PFSK-1 (cell line): ENCODE results near the gene MARCHF2.

ENCODE experiments used
- FOXP2 ChIP-seq: optimal IDR thresholded peaks from 2 replicates; pipeline ENCODE3; 2011; ENCODE audit warnings: borderline replicate concordance, control low read depth, inconsistent platforms; ENCODE audit not compliant: insufficient read depth; ENCODE audit errors: extremely low read length, extremely low read depth
- POLR2AphosphoS5 ChIP-seq: IDR thresholded peaks from 2 replicates; pipeline ENCODE4 v1.6.1; 2012; ENCODE audit warnings: low read depth, mild to moderate bottlenecking, control low read depth, low read length, moderate library complexity
- REST ChIP-seq, 2 experiments: IDR thresholded peaks; 2 replicates each; pipeline versions ENCODE4 v1.6.1 to v1.8.0; 2011 to 2012; ENCODE audit warnings: low read depth in 2 of 2, low read length in 2 of 2, control low read depth in 1 of 2, inconsistent platforms in 1 of 2, mild to moderate bottlenecking in 1 of 2, moderate library complexity in 1 of 2; ENCODE audit not compliant: insufficient read depth in 1 of 2
- SIN3A ChIP-seq: IDR thresholded peaks from 2 replicates; pipeline ENCODE4 v1.6.1; 2012; ENCODE audit warnings: mild to moderate bottlenecking, low read length, moderate library complexity, borderline replicate concordance; ENCODE audit not compliant: insufficient read depth
- TAF1 ChIP-seq: IDR thresholded peaks from 2 replicates; pipeline ENCODE4 v1.6.1; 2012; ENCODE audit warnings: low read length, control low read depth, borderline replicate concordance; ENCODE audit not compliant: insufficient read depth

MARCHF2 gene

GRCh38 chr19:8454218-8454617, 41.1 kb downstream of the MARCHF2 start:
- TF ChIP-seq SIN3A, result no peak
- no peak for TF ChIP-seq POLR2AphosphoS5
- TF ChIP-seq FOXP2, result no peak
- no peak for TF ChIP-seq TAF1
- TF ChIP-seq REST (IDR thresholded peaks at IDR 0.05; ENCODE audit: insufficient read depth in 1 of 2, low read depth in 2 of 2, low read length in 2 of 2), result no peak

DNA sequence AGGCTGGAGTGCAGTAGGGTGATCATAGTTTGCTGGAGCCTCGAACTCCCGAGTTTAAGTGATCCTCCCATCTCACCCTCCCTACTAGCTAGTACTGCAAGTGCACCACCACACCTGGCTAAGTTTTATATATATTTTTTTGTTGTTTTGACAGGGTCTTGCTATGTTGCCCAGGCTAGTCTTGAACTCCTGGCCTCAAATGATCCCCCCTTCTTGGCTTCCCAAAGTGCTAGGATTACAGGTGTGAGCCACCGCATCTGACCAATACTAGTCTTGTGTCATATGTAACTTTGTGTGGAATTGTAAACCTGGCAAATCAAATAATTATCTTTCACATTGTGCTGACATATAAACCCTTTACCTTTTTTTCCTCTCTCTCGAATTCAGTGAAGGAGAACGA, 41.9 kb downstream of the MARCHF2 start:
- TF ChIP-seq POLR2AphosphoS5, result no peak
- TF ChIP-seq FOXP2, result no peak
- no peak for TF ChIP-seq TAF1
- TF ChIP-seq SIN3A, result no peak
- TF ChIP-seq REST (IDR thresholded peaks at IDR 0.05; ENCODE audit: insufficient read depth in 1 of 2, low read depth in 2 of 2, low read length in 2 of 2), result no peak

DNA sequence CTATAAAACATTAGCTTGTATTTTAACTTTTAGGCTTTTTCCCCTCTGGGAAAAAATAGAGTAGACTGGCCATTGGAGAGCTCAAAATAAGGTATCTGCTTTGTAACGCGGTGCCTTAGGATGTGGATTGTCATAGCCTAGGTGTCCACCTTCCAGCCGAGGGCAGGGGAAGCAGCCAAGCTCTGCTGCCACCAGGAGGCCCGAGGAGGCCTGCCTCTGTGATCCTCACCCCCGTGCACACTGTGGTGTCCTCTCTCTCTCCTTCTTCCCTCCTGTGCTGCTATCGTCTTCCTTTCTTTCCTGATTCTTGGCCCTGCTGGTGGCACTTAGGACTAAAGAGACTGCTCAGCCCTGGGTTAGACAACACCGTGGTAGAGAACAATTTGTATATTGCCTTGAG, 43.0 kb downstream of the MARCHF2 start:
- no peak for TF ChIP-seq REST (IDR thresholded peaks at IDR 0.05; ENCODE audit: insufficient read depth in 1 of 2, low read depth in 2 of 2, low read length in 2 of 2)
- TF ChIP-seq SIN3A, result no peak
- TF ChIP-seq POLR2AphosphoS5, result no peak
- TF ChIP-seq FOXP2, result no peak
- TF ChIP-seq TAF1, result no peak

DNA sequence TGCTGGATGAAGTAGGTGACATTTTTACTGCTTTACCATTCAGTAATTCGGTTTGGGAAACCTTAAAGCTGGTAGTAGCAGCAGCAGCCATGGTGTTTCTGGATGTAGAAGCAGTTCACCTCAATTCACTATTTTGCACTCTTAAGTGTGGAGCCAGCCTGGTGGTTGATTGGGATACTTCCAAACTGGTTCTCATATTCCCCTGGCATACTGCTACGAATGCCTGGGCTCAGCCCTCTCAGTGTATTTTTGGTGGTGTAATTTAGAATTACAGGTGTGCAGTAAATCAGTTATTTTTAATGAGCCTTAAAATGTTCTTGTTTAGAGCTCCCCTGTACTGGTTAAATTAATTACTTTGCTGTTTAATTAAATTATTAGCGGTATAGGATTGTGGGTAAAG, 44.1 kb downstream of the MARCHF2 start:
- no peak for TF ChIP-seq FOXP2
- no peak for TF ChIP-seq POLR2AphosphoS5
- TF ChIP-seq REST (IDR thresholded peaks at IDR 0.05; ENCODE audit: insufficient read depth in 1 of 2, low read depth in 2 of 2, low read length in 2 of 2), result no peak

- TF ChIP-seq SIN3A (no peak), TAF1 (no peak), FOXP2 (no peak), REST (IDR thresholded peaks at IDR 0.05; ENCODE audit: insufficient read depth in 1 of 2, low read depth in 2 of 2, low read length in 2 of 2) (no peak), POLR2AphosphoS5 (no peak)
Observed at GRCh38 chr19:8457827-8458226, 44.7 kb downstream of the MARCHF2 start.
